K562 (cell line): ENCODE measurements around the gene CSPG5. TPM values are rescaled to one million over a fixed set of nuclear protein-coding genes. Genes with fewer than 3 reads are reported as not detected.
A peak's percentile ranks its signal among the peaks of the same experiment; 100 is the strongest.

ENCODE experiments used
- ATAC-seq: fragments of 200-7000 bp; cut with Tn5 transposase; 3 replicates; pipeline ENCODE4 v1.9.1; 2020; ENCODE audit warnings: moderate library complexity
- BruUV-seq: library from RNA; stranded (reverse); fragments of 400-500 nt; replicated peaks from 2 replicates; lab custom pipeline; 2021; lab: Mats Ljungman, UMichigan
- CTCF ChIA-PET: fragments of 300-600 bp; formaldehyde crosslinking; extraction: SDS; loops from one replicate; lab custom pipeline; 2021; ENCODE audit warnings: low intra/inter-chr PET ratio; lab: Yijun Ruan, JAX
- POLR2A ChIA-PET: fragments of 300-600, 350-650 bp; sonication (Branson Sonifier 250); formaldehyde crosslinking; extraction: SDS; loops from one replicate; lab custom pipeline; 2021; ENCODE audit warnings: antibody characterized with exemption, inconsistent platforms; lab: Yijun Ruan, JAX
- DNase-seq, 4 experiments: peaks; one replicate each; pipeline versions ENCODE4 v3.0.0 to v3.0.0-alpha.2; 2011 to 2018; ENCODE audit warnings: low spot score in 3 of 4, mixed read lengths in 3 of 4; ENCODE audit errors: extremely low read depth in 1 of 4
- FAIRE-seq: peaks from 2 replicates; lab custom pipeline; 2011; peaks lifted over from hg19 to GRCh38; lab: Jason Lieb, UNC
- H2AFZ ChIP-seq: 2 replicates; pipeline ENCODE4 v1.6.0; 2011; ENCODE audit warnings: low read depth, low read length, control low read depth, inconsistent platforms
- H3K27ac ChIP-seq: fragments of 200-600 bp; 3 replicates; pipeline ENCODE4 v1.8.0; 2011; ENCODE audit warnings: low read depth, mild to moderate bottlenecking, control low read depth, inconsistent platforms, low read length, moderate library complexity, mixed read lengths; ENCODE audit errors: extremely low read depth
- H3K27me3 ChIP-seq, 2 experiments: fragments of 300-600 bp in 1 of 2; 2 replicates in 1 of 2; 3 replicates in 1 of 2; pipeline versions ENCODE4 v1.6.0 to v1.8.0; 2011; ENCODE audit warnings: inconsistent platforms in 2 of 2, low read length in 2 of 2, mild to moderate bottlenecking in 1 of 2, mixed read lengths in 1 of 2, moderate library complexity in 1 of 2; ENCODE audit not compliant: control insufficient read depth in 2 of 2, insufficient read depth in 2 of 2
- H3K36me3 ChIP-seq: fragments of 300-600 bp; 3 replicates; pipeline ENCODE4 v1.8.0; 2011; ENCODE audit warnings: mild to moderate bottlenecking, low read length, inconsistent platforms; ENCODE audit not compliant: control insufficient read depth, insufficient read depth
- H3K4me1 ChIP-seq, 2 experiments: fragments of 200-600 bp in 1 of 2; replicated peaks in 1 of 2; 2 replicates in 1 of 2; 3 replicates in 1 of 2; pipeline versions ENCODE4 v1.5.1 to v1.8.0; 2011; ENCODE audit warnings: inconsistent platforms in 2 of 2, low read length in 2 of 2, mild to moderate bottlenecking in 1 of 2, mixed read lengths in 1 of 2, moderate library complexity in 1 of 2; ENCODE audit not compliant: control insufficient read depth in 2 of 2, insufficient read depth in 2 of 2
- H3K4me2 ChIP-seq: 2 replicates; pipeline ENCODE4 v1.6.1; 2011; ENCODE audit warnings: low read length, control low read depth, inconsistent platforms, mixed read lengths; ENCODE audit not compliant: insufficient read depth
- H3K4me3 ChIP-seq: fragments of 200-600 bp; sonication (generic), shearing (Covaris generic); 2 replicates; pipeline ENCODE4 v1.5.1; 2016; ENCODE audit warnings: control low read depth, inconsistent platforms
- H3K79me2 ChIP-seq: fragments of 200-600 bp; 3 replicates; pipeline ENCODE4 v1.8.0; 2011; ENCODE audit warnings: low read length, inconsistent platforms; ENCODE audit not compliant: control insufficient read depth, insufficient read depth
- H3K9ac ChIP-seq, 2 experiments: 2 replicates each; pipeline versions ENCODE4 v1.6.0 to v1.6.1; 2011; ENCODE audit warnings: low read depth in 2 of 2, low read length in 2 of 2, control low read depth in 1 of 2, inconsistent platforms in 1 of 2, mild to moderate bottlenecking in 1 of 2, mixed read lengths in 1 of 2; ENCODE audit not compliant: insufficient read depth in 1 of 2
- H3K9me1 ChIP-seq: one replicate; pipeline ENCODE4 v1.6.0; 2011; ENCODE audit warnings: inconsistent platforms, mild to moderate bottlenecking, low read length, moderate library complexity; ENCODE audit not compliant: control insufficient read depth, insufficient read depth
- H3K9me3 ChIP-seq: replicated peaks from 2 replicates; pipeline ENCODE4 v1.5.1; 2011; ENCODE audit warnings: low read depth, low read length, inconsistent platforms; ENCODE audit not compliant: control insufficient read depth, insufficient read depth
- H4K20me1 ChIP-seq: replicated peaks from 2 replicates; pipeline ENCODE4 v1.6.1; 2011; ENCODE audit warnings: low read length, inconsistent platforms, mixed read lengths; ENCODE audit not compliant: control insufficient read depth, insufficient read depth
- BCL6 ChIP-seq: fragments of 250-450 bp; sonication (Bioruptor Pico); IDR thresholded peaks from 2 replicates; pipeline ENCODE4 v1.4.0; 2020
- BRD9 ChIP-seq: fragments of 450-650 bp; IDR thresholded peaks from 2 replicates; pipeline ENCODE4 v1.6.1; 2018; ENCODE audit warnings: low read depth; ENCODE audit not compliant: partially characterized antibody
- CREBBP ChIP-seq: IDR thresholded peaks from one replicate; pipeline ENCODE4 v1.6.1; 2012; ENCODE audit warnings: low read depth, mild to moderate bottlenecking, control low read depth, inconsistent platforms, low read length
- E2F6 ChIP-seq, 2 experiments: IDR thresholded peaks; 2 replicates each; pipeline ENCODE4 v1.6.1; 2011; ENCODE audit warnings: borderline replicate concordance in 1 of 2, control low read depth in 1 of 2, low read depth in 1 of 2, low read length in 1 of 2, mild to moderate bottlenecking in 1 of 2, mixed read lengths in 1 of 2, moderate library complexity in 1 of 2; ENCODE audit not compliant: insufficient read depth in 1 of 2, insufficient read length in 1 of 2, poor library complexity in 1 of 2, severe bottlenecking in 1 of 2; ENCODE audit errors: extremely low read depth in 1 of 2
- HNRNPLL ChIP-seq: fragments of 200-400 bp; formaldehyde crosslinking; IDR thresholded peaks from 2 replicates; pipeline ENCODE4 v1.6.1; 2017; ENCODE audit warnings: low read length, low read depth, mild to moderate bottlenecking; ENCODE audit not compliant: poor library complexity, severe bottlenecking
- HOXB6 ChIP-seq: fragments of 250-450 bp; sonication (Bioruptor Pico); IDR thresholded peaks from 2 replicates; pipeline ENCODE4 v1.5.1; 2022; ENCODE audit warnings: mild to moderate bottlenecking, borderline replicate concordance
- KDM1A ChIP-seq, 2 experiments: fragments of 450-650 bp; IDR thresholded peaks; 2 replicates each; pipeline ENCODE4 v1.6.1; 2016; ENCODE audit warnings: mild to moderate bottlenecking in 2 of 2
- NBN ChIP-seq: fragments of 450-650 bp; IDR thresholded peaks from 2 replicates; pipeline ENCODE4 v1.6.1; 2016; ENCODE audit warnings: low read depth, mild to moderate bottlenecking
- OTX1 ChIP-seq: fragments of 450-650 bp; formaldehyde crosslinking; IDR thresholded peaks from 2 replicates; pipeline ENCODE4 v1.4.0; 2022; ENCODE audit warnings: mild to moderate bottlenecking
- RFX1 ChIP-seq: fragments of 450-650 bp; IDR thresholded peaks from 2 replicates; pipeline ENCODE4 v1.6.1; 2016; ENCODE audit warnings: mild to moderate bottlenecking, moderate library complexity
- SAFB ChIP-seq: fragments of 200-400 bp; formaldehyde crosslinking; IDR thresholded peaks from 2 replicates; pipeline ENCODE4 v1.6.1; 2017; ENCODE audit warnings: low read depth, low read length, borderline replicate concordance
- ZNF76 ChIP-seq: fragments of 250-450 bp; sonication (Bioruptor Pico); IDR thresholded peaks from 2 replicates; pipeline ENCODE4 v1.4.0; 2020; ENCODE audit warnings: mild to moderate bottlenecking, moderate library complexity, borderline replicate concordance
- WGBS: fragments of 100-300 bp; shearing (Covaris generic); methylation state at CpG from one replicate; pipeline ENCODE4 v1.1.6; 2016; ENCODE audit warnings: low coverage, mixed read lengths; ENCODE audit not compliant: insufficient coverage; ENCODE audit errors: missing lambda C conversion rate; 5-methylcytosine and 5-hydroxymethylcytosine counted together
- in situ Hi-C: fragments of 300-500 bp; cut with MboI; formaldehyde crosslinking; loops from 4 replicates; pipeline ENCODE4 v1.15.0; 2018; ENCODE audit warnings: inconsistent platforms, mixed read lengths
- intact Hi-C: fragments of 100-400 bp; cut with micrococcal nuclease; formaldehyde crosslinking; loops from 2 replicates; pipeline ENCODE4 v1.14.2; 2022
- polyA plus RNA-seq, 8 experiments: library from polyadenylated mRNA; depleted of rRNA in 4 of 8; stranded (reverse) in 5 of 8; unstranded in 3 of 8; fragments of >200 nt; fragmentation: Nextera tagmentation in 2 of 8; fragmentation: Illumina TruSeq in 1 of 8; extraction: Ambion mirVana in 2 of 8; extraction: Trizol in 1 of 8; gene quantifications; 2 replicates each; pipeline versions ENCODE4 v1.2.1 to v1.2.3, GENCODE V29; 2011 to 2014; ENCODE audit warnings: inconsistent platforms in 1 of 8, missing spikeins in 1 of 8
- total RNA-seq, 7 experiments: library from RNA; depleted of rRNA in 6 of 7; stranded (reverse); fragments of >200 nt in 6 of 7; fragmentation: Illumina TruSeq in 2 of 7; extraction: Trizol in 2 of 7; gene quantifications; 2 replicates each; pipeline versions ENCODE4 v1.2.1 to v1.2.3, GENCODE V29; 2011 to 2021; ENCODE audit warnings: low replicate concordance in 1 of 7
- TF ChIP-seq, protein P1 (sequence below), 2 experiments: fragments of 150-350 bp in 1 of 2; IDR thresholded peaks; 2 replicates each; pipeline ENCODE4 v1.6.1; 2012 to 2016; ENCODE audit warnings: low read depth in 2 of 2, low read length in 2 of 2, mild to moderate bottlenecking in 1 of 2, moderate library complexity in 1 of 2

The CSPG5 gene
- total and polyA plus RNA-seq, 9 of the 15 experiments (the other 6 are each of a cell fraction or from before 2014, with no cell fraction given) = 0.06 to 3.3 (median 2.4) TPM

GRCh38 chr3:47513125-47513929, 65.3 kb downstream of the CSPG5 start, which contains the start of gene ELP6 (continued):
- TF ChIP-seq ZNF76 (CRISPR knock-in tag) = no peak
- TF ChIP-seq CREBBP = no peak
- no peak for TF ChIP-seq RFX1
- peak; percentile 71 to 92 for TF ChIP-seq E2F6 (IDR thresholded peaks at IDR 0.05; ENCODE audit: borderline replicate concordance in 1 of 2, extremely low read depth in 1 of 2, insufficient read depth in 1 of 2, insufficient read length in 1 of 2, low read depth in 1 of 2, low read length in 1 of 2, poor library complexity in 1 of 2, severe bottlenecking in 1 of 2)
- TF ChIP-seq, all 486 proteins: peak for 190

DNA sequence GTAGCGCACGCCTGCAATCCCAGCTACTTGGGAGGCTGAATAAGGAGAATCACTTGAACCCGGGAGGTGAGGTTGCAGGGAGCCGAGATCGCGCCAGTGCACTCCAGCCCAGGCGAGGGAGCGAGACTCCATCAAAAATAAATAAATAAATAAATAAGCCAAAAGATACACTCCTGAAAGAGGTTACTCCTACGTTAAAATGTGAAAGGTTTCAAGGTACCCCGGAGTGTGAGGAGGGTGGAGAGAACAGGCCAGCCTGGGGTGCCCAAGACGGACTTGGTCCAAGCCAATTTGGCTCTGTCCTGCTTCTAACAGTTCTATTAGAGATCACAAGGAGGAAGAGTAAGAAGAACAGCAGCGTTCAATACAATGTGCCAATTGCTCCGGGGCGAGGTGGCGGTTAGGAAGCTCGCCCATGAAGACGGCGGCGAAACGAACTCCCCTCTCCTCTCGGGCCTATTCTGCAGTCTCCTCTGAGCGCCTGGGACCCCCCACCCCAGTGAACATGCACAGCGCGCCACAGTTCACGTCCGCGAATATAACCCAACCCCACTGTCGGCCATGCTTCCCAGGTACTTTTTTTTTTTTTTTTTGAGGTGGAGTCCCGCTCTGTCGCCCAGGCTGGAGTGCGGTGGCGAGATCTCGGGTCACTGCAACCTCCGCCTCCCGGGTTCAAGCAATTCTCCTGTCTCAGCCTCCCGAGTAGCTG, 66.1 kb downstream of the CSPG5 start:
- FAIRE-seq (no peak), DNase-seq (peak; percentile 35 to 54 (median 54)), ATAC-seq (peak; percentile 31)
- Histone ChIP-seq H3K9ac (peak overlapping the region; percentile 80 to 97), H3K27me3 (no peaks in the 10 kb centered on the region), H3K9me1 (peaks cover 3% of the 10 kb centered on the region), H3K4me1 (peaks cover 27 to 37% of the 10 kb centered on the region in 2 experiments), H3K4me3 (peak overlapping the region; percentile 58), H3K9me3 (no peaks in the 10 kb centered on the region), H4K20me1 (no peaks in the 10 kb centered on the region), H3K27ac (peak overlapping the region; percentile 95), H3K36me3 (peaks cover 43% of the 10 kb centered on the region), H2AFZ (peak overlapping the region; percentile 100), H3K4me2 (peak overlapping the region; percentile 95), H3K79me2 (peaks cover 36% of the 10 kb centered on the region)
- WGBS = 3% methylated on average over 34 of the region's 36 CpGs
- TSS peak; percentile 68 for BruUV-seq
- intact Hi-C loops = loop anchor here (1.0 kb wide), 2 partner anchors 33 to 91 kb away; no protein-coding TSS in a partner anchor
- in situ Hi-C loops = loop anchor here (5.0 kb wide), 1 partner anchor 90 kb away; no protein-coding TSS in a partner anchor
- CTCF ChIA-PET = interaction anchor here (0.6 to 1.1 kb wide), 3 partner anchors 37 to 73 kb away, joined by 3 read pairs; partner anchors contain the start of gene SCAP
- POLR2A ChIA-PET = interaction anchor here (0.7 to 2.8 kb wide), 9 partner anchors 9 to 106 kb away, joined by 3 to 12 read pairs (median 4); no protein-coding TSS in a partner anchor
- TF ChIP-seq, protein P1, sequence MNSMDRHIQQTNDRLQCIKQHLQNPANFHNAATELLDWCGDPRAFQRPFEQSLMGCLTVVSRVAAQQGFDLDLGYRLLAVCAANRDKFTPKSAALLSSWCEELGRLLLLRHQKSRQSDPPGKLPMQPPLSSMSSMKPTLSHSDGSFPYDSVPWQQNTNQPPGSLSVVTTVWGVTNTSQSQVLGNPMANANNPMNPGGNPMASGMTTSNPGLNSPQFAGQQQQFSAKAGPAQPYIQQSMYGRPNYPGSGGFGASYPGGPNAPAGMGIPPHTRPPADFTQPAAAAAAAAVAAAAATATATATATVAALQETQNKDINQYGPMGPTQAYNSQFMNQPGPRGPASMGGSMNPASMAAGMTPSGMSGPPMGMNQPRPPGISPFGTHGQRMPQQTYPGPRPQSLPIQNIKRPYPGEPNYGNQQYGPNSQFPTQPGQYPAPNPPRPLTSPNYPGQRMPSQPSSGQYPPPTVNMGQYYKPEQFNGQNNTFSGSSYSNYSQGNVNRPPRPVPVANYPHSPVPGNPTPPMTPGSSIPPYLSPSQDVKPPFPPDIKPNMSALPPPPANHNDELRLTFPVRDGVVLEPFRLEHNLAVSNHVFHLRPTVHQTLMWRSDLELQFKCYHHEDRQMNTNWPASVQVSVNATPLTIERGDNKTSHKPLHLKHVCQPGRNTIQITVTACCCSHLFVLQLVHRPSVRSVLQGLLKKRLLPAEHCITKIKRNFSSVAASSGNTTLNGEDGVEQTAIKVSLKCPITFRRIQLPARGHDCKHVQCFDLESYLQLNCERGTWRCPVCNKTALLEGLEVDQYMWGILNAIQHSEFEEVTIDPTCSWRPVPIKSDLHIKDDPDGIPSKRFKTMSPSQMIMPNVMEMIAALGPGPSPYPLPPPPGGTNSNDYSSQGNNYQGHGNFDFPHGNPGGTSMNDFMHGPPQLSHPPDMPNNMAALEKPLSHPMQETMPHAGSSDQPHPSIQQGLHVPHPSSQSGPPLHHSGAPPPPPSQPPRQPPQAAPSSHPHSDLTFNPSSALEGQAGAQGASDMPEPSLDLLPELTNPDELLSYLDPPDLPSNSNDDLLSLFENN (IDR thresholded peaks at IDR 0.05; ENCODE audit: low read depth in 2 of 2, low read length in 2 of 2) = no peak
- TF ChIP-seq BRD9 (peak; percentile 61), OTX1 (CRISPR knock-in tag) (0 out of 2 replicates have a peak, but pooled peaks have one; percentile 64), HOXB6 (CRISPR knock-in tag) (no peak), KDM1A (IDR thresholded peaks at IDR 0.05) (no peak), SAFB (no peak), NBN (no peak), HNRNPLL (no peak), BCL6 (CRISPR knock-in tag) (0 out of 2 replicates have a peak, but pooled peaks have one; percentile 16)
